Renal cortex interstitium (tissue), 11 donors: ENCODE measurements around the gene VAC14. TPM values are rescaled to one million over a fixed set of nuclear protein-coding genes. Genes with fewer than 3 reads are reported as not detected.

Experiments used
- DNase-seq, 11 donors: peaks; one replicate each; pipeline ENCODE4 v3.0.0-alpha.2; 2013; ENCODE audit warnings: low read depth in 9 of 11, low spot score in 4 of 11; ENCODE audit errors: extremely low read depth in 1 of 11
- polyA plus RNA-seq, 3 donors: library from polyadenylated mRNA; unstranded; fragments of 120-200 nt; gene quantifications; one replicate each; pipeline ENCODE4 v1.2.1, GENCODE V29; 2013; ENCODE audit not compliant: insufficient read length in 3 of 3

Gene VAC14
- polyA plus RNA-seq, 3 donors = 38.3 to 44.0 (median 44.0) TPM

DNA sequence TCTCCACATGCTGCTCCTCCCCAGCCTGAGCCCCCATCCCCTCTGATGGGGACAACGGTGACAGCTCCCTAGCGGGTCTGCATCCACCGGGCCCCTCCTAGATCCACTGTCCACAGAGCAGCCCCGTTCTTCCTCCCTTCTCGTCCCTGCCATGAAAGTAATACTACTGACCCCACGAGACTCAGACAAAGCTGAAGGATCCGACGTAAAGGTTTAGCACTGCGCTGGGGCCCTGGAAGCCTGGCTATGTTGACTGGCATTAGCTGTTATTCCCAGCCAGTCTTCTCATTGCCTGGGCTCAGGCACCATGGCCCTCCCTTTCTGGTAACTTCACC is 30.7 kb downstream of the VAC14 start:
- no peak for DNase-seq

DNA sequence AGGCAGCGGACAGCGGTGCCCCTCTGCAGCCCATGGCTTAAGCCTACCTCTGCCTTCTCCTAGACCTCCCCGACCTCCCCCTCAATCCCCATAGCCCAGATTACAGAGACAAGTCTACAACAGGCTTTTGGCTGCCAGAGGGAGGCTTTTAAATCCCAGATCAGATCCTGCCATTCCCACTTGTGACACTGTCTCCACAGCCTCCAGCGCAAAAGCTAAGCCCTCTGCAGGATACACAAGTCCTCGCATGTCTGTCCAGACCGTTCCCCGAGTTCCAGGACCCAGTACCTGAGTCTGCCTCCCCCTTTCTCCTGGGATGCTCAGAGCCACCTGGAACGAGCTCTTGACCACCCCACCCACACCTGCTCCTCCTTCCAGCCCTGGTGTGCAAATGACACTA is 31.2 kb downstream of the VAC14 start:
- DNase-seq = no peak

DNA sequence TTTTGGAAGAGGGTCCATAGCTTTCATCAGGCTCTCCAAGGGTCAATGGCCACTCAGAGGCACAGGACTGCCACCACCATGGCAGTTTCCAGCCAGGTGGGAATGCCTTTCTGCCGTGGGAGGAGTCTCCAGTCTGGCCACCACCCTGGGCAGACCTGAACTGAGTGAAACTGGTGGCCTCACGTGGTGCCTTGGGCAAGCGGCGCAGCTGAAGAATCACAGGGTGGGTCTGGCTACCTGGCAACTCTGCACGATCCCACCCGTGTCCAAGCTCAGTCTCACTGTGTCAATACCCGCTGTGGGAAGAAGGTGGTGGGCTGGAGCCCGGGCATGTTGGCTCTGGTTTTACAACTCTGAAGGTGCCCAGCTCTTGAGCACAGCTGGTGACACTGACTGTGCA is 31.8 kb downstream of the VAC14 start:
- no peak for DNase-seq

DNA sequence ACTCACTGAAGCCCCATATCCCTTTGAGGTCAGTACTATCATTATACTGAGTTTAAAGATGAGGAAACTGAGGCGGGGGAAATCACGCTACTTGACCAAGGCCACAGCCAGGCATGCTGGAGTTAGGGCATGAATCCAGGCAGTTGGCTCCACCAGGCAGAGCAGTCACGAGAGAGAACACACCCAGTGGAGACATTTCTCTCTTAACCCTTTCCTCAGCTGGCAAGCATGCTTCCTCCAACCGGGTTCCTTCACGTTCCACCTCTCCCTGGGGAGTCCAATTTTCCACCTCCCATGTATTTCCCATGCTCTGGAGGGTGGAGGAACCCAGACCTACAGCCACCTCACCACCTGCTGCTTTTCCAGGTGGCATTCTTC is 32.8 kb downstream of the VAC14 start:
- DNase-seq = no peak

DNA sequence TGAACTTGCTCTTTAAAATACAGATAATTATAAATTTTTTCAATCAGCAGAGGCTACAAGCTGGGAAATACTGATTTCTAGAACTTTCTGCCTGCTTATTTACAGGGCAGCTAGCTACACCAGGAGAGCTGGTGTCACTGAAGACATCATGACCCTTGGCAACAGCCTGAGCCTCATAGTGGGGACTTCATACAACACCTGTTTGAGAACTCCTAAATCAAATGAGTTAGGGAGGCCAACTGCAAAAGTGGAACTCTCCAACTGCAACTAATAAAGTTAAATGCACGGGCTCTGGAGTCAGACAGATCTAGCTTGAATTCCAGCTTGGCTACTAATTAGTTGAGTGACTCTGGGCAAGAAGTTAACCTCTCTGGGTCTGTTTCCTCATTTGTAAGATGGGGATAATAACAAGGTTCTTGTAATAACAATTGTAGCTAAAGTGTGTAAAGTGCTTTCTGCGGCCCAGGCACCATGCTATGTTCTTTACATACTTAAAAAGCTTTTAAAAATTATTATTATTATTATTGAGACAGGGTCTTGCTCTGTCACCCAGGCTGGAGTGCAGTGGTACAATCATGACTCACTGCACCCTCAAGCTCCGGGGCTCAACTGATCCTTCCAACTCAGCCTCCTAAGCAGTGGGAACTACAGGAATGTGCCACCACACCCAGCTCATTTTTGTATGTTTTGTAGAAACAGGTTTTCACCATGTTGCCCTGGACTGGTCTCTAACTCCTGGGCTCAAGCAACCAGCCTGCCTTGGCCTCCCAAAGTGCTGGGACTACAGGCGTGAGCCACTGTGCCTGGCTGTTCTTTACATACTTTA is 33.4 kb downstream of the VAC14 start:
- no peak for DNase-seq

DNA sequence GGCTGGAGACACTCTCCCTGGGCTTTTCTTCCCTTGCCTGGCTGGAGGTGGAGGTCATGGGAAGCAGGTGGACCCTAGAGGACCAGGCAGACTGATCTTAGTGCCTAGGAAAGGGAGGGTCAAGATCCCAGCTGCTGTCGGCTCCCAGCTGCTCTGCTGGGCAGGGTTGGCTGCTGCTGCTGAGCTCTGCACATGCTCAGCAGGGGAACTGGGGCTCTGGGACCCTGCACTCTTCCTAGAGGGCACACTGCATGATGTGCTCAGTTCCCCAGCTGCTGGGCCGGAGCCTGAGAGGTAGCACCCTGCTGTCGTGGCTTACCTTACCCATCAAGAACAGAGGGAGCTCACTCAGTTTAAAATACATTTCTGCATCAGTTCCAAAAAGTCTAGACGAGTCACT is 34.3 kb downstream of the VAC14 start:
- DNase-seq = no peak

DNA sequence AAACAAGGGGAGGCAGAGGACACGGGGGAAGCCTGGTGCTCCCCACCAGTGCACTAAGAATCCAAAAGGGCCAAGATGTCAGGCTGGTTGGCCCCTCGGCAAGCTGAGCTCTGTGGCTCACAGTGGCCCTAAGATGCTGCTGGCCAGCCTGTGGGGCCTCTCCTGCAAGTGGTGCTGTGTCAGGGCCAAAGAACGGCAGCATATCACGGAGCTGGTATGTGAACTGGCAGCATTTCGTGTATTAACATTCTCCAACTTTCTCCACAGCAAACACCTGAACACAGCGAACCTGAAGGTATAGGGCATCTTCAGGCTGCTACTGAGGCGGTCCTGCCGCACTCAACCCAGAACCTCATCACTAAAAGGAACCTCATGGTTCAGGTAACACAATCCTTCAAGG is 34.8 kb downstream of the VAC14 start:
- no peak for DNase-seq

DNA sequence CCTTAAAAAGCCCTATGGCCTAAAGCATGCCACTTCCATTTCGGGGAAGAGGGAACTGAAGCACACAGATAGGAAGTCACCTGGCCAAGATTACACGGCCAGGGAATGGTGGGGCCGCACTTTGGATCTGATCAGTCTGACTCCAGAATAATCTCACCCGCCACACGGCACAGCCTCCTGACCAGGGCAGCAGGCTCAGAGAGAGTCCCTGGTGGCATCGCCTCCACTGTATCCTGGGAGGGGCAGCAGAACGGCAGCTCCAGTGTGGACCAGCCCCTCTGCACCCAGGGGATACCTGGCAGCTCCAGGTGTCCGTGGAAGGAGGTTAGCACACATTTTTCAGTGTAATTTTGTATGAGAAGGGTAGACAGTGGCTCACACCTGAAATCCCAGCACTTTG is 35.5 kb downstream of the VAC14 start:
- DNase-seq = no peak

DNA sequence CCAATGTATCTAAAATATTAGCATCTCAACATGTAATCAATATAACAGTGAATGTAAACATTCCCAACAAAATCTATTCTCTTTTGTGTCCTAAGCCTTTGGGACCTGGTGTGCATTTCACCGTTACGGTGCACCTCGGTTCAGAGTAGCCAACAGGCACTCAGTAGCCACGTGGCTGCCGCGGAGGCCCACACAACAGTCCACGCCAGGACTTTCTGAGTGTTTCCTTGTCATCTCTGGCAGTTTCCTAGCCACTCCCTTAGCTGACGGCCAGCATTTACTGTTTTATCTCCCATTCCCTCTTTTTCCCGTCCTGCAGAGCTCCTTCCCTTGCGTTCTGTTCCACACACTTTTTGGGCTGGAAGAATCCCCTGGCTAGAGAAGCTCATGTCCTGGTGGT is 36.3 kb downstream of the VAC14 start:
- no peak for DNase-seq

DNA sequence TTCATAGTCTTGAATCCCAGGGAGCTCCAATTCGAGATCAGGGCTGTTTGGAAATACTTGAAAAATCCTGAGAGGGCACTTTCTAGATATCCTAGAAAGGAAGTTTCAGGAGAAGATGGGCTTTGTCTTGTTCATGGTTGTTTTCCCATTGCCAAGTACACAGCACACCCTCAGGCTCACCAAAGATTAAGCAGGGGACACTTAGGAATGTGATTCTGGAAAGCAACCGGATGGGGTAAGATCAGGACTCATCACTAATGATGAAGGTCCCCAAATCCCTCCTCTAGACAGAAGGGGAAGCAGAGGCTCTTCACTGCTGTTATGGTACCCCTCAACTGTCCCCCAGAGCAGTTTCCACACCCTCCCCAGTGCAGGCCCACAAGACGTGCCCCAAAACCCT is 40.7 kb downstream of the VAC14 start:
- DNase-seq = no peak

DNA sequence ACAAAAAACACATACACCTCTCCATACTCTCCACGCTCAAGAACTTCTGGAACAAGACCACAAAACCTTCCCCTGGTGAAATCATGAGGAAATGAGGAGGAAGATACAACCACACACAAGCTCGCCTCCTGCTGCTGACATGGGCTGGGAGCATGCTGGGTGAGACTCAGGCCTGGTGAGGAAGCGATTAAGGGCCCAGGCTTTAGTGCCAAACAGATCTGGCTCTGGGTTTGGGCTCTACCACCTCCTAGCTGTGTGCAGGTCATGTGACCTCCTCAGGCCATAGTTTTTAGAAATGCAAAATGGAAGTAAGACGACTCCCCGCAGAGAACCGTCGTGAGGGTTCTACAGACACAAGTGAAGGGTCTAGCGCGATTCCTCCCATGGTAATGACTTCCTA is 41.3 kb downstream of the VAC14 start:
- DNase-seq = no peak

DNA sequence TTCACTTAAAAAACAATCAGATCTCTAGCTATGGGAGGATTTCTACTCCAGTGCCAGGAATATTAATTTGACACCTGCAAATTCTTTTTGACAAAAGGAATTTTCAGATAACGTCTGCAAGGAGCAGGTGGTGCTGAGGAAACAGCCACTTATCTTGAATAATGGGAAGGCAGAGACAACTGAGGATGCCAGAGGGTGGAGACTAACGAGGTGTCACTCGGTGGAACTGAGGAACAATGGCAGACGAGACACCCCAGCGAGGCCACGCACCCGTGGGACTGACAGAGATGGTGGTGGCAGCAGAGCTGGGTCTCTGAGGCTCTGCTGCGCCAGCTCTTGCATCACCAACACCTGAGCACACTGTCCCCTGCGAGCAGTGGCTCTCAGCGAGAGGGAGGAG is 42.2 kb downstream of the VAC14 start:
- no peak for DNase-seq

DNA sequence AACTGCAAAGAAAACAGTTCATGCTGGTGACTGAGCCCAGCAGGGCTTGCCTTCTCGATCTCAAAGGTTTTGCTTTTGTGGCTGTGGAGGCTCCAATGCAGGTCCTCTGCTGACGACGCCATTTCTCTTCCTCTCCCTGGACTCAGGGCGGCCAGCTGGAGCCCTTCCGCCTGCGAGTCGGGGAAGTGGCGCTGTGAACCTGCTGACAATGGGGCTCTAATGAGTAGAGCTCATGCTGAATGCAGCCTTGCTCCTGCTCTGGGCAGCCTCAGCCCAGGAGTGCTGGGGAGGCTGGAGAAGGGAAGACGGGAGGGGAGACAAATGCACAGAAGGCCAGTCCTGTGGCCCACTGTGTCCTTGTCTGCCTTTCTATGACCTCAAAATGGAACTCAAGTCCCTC is 43.8 kb downstream of the VAC14 start:
- no peak for DNase-seq

DNA sequence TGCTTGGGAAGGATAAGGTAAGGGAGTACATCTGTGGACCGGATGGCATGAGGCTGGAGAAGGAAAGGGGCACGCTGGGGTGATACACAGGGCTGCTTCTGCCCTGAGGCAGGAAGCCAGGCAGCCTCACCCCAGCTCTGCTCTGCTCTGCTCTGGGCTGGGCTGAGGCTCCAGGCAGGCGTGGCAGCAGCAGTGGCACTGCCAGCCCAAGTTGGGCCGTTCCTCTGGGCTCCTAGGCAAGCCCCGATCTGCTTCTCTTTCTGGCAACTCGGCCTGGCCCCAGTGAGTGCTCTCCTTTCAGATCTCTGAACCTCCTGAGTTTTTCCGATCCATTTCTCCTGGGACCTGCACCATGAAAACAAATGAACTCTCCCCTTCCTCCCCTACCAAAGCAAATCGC is 44.9 kb downstream of the VAC14 start:
- no peak for DNase-seq

DNA sequence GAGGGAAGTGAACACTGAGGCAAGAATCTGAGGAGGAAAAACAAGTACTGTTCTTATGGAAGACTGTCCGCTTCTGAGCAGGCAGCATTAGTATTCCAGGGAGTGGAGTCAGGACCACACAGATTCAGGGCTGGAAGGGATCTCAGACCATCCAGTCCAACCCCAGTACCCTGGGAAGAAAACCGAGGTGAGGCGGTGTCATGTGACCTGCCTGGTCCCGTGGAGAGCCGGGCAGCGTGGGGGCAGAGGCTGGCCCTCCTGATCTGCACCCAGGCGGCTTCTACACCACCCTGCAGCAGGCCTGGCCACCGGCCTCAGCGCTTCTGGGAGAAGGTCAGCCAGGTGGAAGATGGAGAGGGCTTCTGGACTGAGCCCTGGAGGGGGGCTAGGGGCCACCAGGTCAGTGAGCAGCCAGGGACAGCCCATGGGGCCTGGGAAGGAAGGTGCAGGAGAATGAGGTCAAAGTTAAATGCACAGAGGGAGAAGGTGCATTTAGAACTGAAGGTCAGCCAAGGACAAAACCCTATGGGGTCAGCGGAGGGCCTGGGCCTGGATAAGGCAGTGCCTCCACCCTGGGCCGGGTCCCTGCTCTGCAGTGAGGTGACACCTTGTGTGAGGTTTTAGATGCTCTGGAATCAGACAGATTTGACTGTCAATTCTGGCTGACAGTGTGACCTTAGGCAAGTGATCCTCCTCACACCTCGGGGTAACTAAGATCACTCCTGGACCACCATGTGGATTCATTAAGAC is 45.9 kb downstream of the VAC14 start:
- no peak for DNase-seq

DNA sequence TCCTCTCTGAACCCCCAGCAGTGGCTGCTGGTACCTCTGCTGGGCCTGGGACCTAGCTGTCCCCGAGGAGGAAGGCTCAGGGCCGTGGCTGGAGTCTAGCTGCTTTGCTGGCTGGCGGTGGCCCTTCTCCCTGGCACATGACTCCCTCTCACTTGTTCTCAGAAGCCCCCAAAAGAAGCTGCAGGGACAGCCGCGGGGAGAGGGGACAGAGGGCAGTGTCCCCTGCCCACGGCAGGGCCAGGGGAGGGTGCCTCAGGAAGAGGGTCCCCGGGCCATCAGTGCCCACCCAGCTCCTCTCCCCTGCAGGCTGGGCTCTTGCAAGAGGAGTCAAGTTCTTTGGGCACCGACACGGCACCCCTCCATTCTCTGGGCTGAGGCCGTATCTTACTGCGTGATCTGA is 46.6 kb downstream of the VAC14 start:
- no peak for DNase-seq

DNA sequence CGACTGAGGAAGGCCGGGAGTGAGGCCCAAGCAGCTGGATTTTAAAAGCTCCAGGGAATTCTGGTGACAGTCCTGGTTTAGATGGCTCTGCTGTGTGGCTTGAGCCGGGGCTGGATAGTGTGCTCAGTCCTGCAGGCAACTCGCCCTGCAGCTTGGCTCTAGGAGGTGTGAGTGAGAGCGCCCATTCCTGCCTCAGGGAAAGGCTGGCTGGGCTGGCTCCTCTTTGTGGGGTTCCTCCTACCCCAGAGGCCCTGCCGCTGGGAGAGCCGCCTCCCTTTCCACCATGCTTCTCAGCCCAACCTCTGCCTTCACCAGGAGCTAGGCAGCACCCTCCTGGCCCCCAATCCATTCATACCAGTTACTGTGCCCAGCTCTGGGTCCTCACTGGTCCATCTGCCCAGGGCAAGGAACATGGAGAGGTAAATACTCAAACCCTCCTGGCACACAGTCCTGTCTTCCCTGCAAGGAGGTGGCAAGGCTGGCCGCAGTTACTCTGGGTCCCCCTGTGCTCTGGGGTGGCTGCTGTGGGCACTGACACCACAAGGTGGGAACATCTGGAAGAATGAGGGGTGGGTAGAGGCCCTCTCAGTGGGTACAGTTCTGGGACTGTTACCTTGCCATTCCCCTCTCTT is 47.1 kb downstream of the VAC14 start:
- no peak for DNase-seq

DNA sequence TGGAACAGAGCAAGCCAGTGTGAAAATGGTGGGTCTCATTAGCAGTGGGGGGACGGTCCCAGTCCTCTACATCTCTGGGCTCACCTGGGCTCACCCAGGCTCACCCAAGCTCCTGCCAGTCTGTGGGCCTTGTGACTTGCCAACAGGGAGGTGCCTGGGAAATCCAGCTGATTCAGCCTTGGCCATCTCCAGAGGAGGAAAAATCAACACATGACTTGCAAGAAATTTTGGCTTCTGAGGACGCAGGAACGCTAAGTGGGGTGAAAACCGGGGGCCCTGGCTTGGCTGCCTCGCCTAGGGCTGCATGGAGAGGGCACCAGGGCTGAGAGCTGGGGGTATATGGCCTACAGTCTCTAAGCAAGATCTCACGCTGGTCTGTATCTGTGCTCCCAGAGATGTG is 47.7 kb downstream of the VAC14 start:
- DNase-seq = no peak

DNA sequence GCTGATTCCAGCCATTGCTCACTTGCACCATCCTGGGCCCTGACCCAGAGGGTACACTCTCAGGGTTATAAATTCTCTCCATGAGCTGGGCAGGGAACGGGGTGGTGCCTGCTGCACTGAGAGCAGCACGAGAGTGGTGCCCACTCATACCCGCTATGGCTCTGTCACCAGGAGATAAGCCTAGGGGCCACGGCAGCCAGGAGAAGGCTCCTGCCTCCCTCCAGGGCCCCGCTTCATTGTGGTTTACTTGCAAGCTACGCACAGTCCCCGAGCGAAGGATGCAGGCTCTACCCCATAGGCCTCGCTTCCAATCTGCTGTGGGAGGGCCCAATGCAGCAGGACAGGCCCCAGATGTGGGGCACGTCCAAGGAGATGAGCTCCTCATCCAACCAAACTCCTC is 48.5 kb downstream of the VAC14 start:
- no peak for DNase-seq

DNA sequence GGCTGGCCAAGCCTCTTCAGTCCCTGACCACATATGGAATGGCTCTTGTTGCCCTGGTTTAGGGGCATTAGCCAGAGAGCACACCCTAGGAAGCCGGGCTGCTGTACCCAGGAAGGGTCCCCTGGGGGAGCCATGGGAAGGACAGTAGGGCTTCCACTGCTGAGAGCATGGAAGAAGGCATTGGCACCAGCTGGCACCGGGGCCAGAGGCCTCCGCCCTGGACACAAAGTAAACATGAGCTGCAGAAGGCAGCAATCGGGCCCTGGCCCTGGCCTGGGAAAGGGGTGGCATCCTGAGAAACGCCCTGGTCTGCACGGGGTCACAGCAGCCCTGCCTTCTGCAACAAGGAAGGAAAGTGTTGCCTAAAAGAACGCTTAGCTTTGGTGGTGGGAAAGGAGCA is 49.4 kb downstream of the VAC14 start:
- no peak for DNase-seq
